Body of pancreas (tissue), 4 donors: ENCODE data around the gene FPR2.
A peak's percentile ranks its signal among the peaks of the same experiment; 100 is the strongest.

ENCODE experiments used
- CTCF ChIP-seq, 7 experiments: fragments of 450-650 bp in 4 of 7; fragments of 200-600 bp in 3 of 7; sonication (generic) in 3 of 7; IDR thresholded peaks; one replicate each; pipeline ENCODE4 v1.5.1; 2016 to 2019; ENCODE audit warnings: antibody characterized with exemption in 7 of 7
- POLR2A ChIP-seq, 3 donors: fragments of 450-650 bp; IDR thresholded peaks; one replicate each; pipeline ENCODE4 v1.6.1; 2016; ENCODE audit warnings: antibody characterized with exemption in 3 of 3, mild to moderate bottlenecking in 2 of 3

GRCh38 chr19:51751655-51752054 lies 9.3 kb upstream of the FPR2 start, which contains the start of gene FPR1:
- TF ChIP-seq CTCF (IDR thresholded peaks at IDR 0.05) (no peak), POLR2A (IDR thresholded peaks at IDR 0.05) (peak in 2 of 3 donors; percentile 32 to 65)
